A673 (cell line): ENCODE measurements around the gene MSRB3.

Source experiments
- EZH2 ChIP-seq: fragments of 200-600 bp; sonication (generic); IDR thresholded peaks from 2 replicates; pipeline ENCODE4 v1.6.1; 2017; ENCODE audit warnings: borderline replicate concordance, low read depth, mild to moderate bottlenecking, mixed read lengths, antibody characterized with exemption, low read length; ENCODE audit not compliant: poor library complexity, severe bottlenecking
- TF ChIP-seq, protein P1 (sequence below): fragments of 300-800, 200-600 bp; sonication (generic); conservative IDR thresholded peaks from 2 replicates; pipeline ENCODE4 v1.5.1; 2017; ENCODE audit warnings: low read depth, mild to moderate bottlenecking, antibody characterized with exemption, low read length, moderate library complexity, mixed read lengths

- TF ChIP-seq, protein P1, sequence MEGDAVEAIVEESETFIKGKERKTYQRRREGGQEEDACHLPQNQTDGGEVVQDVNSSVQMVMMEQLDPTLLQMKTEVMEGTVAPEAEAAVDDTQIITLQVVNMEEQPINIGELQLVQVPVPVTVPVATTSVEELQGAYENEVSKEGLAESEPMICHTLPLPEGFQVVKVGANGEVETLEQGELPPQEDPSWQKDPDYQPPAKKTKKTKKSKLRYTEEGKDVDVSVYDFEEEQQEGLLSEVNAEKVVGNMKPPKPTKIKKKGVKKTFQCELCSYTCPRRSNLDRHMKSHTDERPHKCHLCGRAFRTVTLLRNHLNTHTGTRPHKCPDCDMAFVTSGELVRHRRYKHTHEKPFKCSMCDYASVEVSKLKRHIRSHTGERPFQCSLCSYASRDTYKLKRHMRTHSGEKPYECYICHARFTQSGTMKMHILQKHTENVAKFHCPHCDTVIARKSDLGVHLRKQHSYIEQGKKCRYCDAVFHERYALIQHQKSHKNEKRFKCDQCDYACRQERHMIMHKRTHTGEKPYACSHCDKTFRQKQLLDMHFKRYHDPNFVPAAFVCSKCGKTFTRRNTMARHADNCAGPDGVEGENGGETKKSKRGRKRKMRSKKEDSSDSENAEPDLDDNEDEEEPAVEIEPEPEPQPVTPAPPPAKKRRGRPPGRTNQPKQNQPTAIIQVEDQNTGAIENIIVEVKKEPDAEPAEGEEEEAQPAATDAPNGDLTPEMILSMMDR: no peak
- no peak for TF ChIP-seq EZH2
These were observed 193.6 kb downstream of the MSRB3 start for GRCh38 chr12:65472079-65472478.
